Activated naive CD8-positive, alpha-beta T cell treated with anti-CD3 and anti-CD28 coated beads, Interleukin-2, amount 10 ng/mL, durations not matched to agents 7 days and 5 days (primary cell): Measurements from ENCODE around the gene ZRANB3. TPM values are rescaled to one million over a fixed set of nuclear protein-coding genes. Genes with fewer than 3 reads are reported as not detected.
A peak's percentile ranks its signal among the peaks of the same experiment; 100 is the strongest.

ENCODE experiments used
- ATAC-seq: fragments of 150-1000 bp; cut with Tn5 transposase; one replicate; pipeline ENCODE4 v1.10.0; 2021; ENCODE audit warnings: low read depth, moderate library complexity
- POLR2A ChIA-PET: fragments of 350-600 bp; sonication (Branson Sonifier 250); formaldehyde crosslinking; loops from one replicate; lab custom pipeline; 2021; ENCODE audit warnings: antibody characterized with exemption; lab: Charles Lee
- DNase-seq: peaks from one replicate; pipeline ENCODE4 v3.0.0; 2021
- H3K27ac Mint-ChIP-seq: one replicate; pipeline ENCODE4 v1.8.0; 2022; ENCODE audit warnings: mild to moderate bottlenecking, mixed read lengths
- H3K27me3 Mint-ChIP-seq: one replicate; pipeline ENCODE4 v1.8.0; 2022; ENCODE audit warnings: mild to moderate bottlenecking, moderate library complexity, mixed read lengths
- H3K36me3 Mint-ChIP-seq: one replicate; pipeline ENCODE4 v1.8.0; 2021; ENCODE audit warnings: mild to moderate bottlenecking, mixed read lengths
- H3K4me1 Mint-ChIP-seq: one replicate; pipeline ENCODE4 v1.8.0; 2021; ENCODE audit warnings: mixed read lengths
- H3K4me3 Mint-ChIP-seq: one replicate; pipeline ENCODE4 v1.8.0; 2022; ENCODE audit warnings: mild to moderate bottlenecking, moderate library complexity, mixed read lengths
- H3K9me3 Mint-ChIP-seq: one replicate; pipeline ENCODE4 v1.8.0; 2021; ENCODE audit warnings: mixed read lengths
- total RNA-seq, 2 experiments: library from RNA; stranded (reverse); gene quantifications; one replicate each; pipeline ENCODE4 v1.2.3, GENCODE V29; 2021

Gene ZRANB3
- total RNA-seq, 2 experiments from 2014 or later, result 7.0 to 7.9 TPM

DNA sequence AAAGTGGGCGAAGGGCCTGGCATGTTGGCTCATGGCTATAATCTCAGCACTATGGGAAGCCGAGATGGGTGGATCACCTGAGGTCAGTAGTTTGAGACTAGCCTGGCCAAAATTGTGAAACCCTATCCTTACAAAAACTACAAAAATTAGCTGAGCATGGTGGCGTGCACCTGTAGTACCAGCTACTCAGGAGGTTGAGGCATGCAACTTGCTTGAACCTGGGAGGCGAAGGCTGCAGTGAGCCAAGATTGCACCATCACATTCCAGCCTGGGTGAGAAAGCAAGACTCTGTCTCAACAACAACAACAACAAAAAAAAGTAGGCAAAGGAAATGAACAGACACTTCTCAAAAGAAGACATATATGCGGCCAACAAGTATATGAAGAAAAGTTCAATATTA lies 282.4 kb downstream of the ZRANB3 start:
- Mint-ChIP-seq H3K4me3 (no peak overlapping the region), H3K4me1 (peaks cover 8% of the 10 kb centered on the region), H3K27ac (no peak overlapping the region), H3K27me3 (no peaks in the 10 kb centered on the region), H3K9me3 (peaks cover 16% of the 10 kb centered on the region), H3K36me3 (peaks cover 23% of the 10 kb centered on the region)
- no peak for ATAC-seq
- POLR2A ChIA-PET, result no interaction called here
- no peak for DNase-seq

DNA sequence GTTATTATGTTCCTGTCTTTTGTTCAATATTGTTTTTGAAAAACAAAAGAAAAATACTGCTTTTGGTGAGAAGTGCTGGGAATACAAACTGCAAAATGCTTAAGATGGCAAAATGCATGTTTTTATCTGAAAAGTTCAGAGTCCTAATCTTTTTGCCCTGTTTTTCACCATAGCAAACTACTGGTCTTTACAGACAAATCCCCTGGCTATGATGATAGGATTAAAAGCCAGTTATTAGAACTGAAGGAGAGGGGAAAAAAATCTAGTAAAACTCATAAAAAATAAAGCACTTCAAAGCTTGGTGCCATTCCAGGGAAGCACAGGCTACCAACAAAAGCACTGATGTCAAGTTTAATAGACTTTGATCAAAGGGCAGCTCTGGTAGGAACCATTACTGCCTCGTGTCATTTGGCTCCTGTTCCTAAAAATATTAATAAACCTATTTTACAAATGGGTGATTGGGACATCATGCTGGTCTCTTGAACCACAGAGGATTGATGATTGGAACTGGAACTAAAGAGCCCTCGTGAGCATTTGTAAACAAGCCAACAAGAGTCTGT lies 284.2 kb downstream of the ZRANB3 start:
- peaks cover 15% of the 10 kb centered on the region for H3K9me3 Mint-ChIP-seq
- H3K36me3 Mint-ChIP-seq, result peaks cover 21% of the 10 kb centered on the region
- H3K27me3 Mint-ChIP-seq, result no peaks in the 10 kb centered on the region
- H3K4me1 Mint-ChIP-seq, result peaks cover 11% of the 10 kb centered on the region
- DNase-seq (no peak), ATAC-seq (no peak)
- POLR2A ChIA-PET, result no interaction called here
- H3K27ac Mint-ChIP-seq, result no peak overlapping the region
- H3K4me3 Mint-ChIP-seq, result no peak overlapping the region

DNA sequence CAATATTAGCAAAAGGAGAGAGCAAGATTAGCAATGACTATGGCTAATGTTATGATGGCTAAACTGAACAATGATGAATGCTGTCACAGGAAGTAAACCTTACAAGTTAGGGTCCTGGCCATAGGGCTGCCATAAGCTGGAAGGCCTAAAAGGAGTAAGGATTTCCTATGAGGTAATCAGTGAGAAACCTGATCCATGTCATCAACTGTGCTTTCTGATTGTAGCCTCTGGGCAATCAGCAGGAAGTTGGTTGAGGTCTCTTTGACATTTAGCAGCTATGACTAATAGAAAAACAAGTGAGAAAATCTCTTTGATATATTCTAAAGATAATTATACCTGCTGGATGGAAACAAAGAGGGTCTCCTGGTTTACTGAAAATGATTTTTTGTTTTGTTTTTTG lies 285.9 kb downstream of the ZRANB3 start:
- Mint-ChIP-seq H3K9me3 (peaks cover 9% of the 10 kb centered on the region), H3K27me3 (no peaks in the 10 kb centered on the region), H3K36me3 (peaks cover 9% of the 10 kb centered on the region), H3K4me1 (peaks cover 11% of the 10 kb centered on the region), H3K27ac (peak overlapping the region; percentile 61), H3K4me3 (no peak overlapping the region)
- POLR2A ChIA-PET, result no interaction called here
- no peak for DNase-seq
- ATAC-seq, result peak; percentile 94

DNA sequence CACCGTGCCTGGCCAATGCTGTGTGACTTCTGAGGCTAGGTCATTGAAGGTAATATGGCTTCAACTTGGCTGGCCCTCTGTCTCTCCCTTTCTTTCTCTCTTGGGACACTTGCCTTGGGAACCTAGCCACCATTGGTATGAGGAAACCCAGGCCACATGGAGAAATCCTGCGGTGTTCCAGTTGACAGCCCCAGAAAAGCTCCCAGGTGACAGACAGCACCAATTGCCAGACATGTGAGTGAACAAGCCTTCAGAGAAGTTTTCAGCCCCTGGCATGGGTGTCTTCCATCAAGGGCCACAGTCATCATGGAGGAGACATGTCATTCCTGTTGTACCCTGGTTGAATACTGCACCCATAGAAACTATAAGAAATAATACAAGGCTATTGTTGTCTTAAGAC lies 292.4 kb downstream of the ZRANB3 start:
- DNase-seq, result no peak
- peaks cover 4% of the 10 kb centered on the region for H3K4me1 Mint-ChIP-seq
- H3K4me3 Mint-ChIP-seq, result no peak overlapping the region
- H3K27me3 Mint-ChIP-seq, result no peaks in the 10 kb centered on the region
- ATAC-seq, result no peak
- H3K27ac Mint-ChIP-seq, result no peak overlapping the region
- H3K9me3 Mint-ChIP-seq, result no peaks in the 10 kb centered on the region
- POLR2A ChIA-PET, result no interaction called here
- H3K36me3 Mint-ChIP-seq, result no peaks in the 10 kb centered on the region

DNA sequence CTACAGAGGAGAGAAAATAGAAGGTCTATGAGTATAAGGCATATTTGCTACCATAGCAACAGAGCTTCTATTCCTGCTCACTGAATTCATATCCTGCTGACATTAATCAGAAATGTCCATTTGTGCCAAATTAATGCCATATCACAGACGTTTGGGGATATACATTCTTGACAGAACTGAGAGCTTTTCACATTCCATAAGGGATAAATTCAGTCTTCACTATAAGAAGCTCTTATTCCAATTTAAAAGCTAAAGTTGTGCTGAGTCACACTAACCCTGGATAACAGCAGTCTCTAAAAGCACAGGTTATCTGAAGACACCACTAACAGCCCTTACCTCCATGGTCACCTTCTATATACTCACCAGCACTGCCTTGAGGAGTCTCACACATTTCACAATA lies 300.9 kb downstream of the ZRANB3 start:
- Mint-ChIP-seq H3K9me3 (peaks cover 10% of the 10 kb centered on the region), H3K36me3 (peaks cover 15% of the 10 kb centered on the region), H3K27me3 (no peaks in the 10 kb centered on the region), H3K27ac (no peak overlapping the region), H3K4me1 (no peaks in the 10 kb centered on the region), H3K4me3 (no peak overlapping the region)
- DNase-seq, result no peak
- POLR2A ChIA-PET, result no interaction called here
- ATAC-seq, result no peak

DNA sequence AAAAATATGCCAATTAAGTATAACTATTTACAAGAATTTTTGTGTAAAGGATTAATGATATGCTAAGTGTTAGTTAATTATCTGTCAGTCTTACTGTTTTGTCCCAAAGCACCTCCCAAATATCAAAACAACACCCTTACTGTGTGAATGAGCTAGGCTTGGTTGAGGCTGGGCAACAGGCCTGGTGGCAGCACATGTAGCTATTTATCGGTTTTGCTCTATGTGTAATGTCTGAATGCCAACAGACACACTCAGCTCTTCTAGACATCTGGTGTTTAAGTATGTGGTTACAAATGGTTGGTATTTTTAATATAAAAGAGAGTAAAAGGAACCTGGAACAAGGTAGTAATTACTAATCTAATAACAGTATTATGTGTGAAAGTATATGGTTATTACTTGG lies 303.6 kb downstream of the ZRANB3 start:
- Mint-ChIP-seq H3K36me3 (peaks cover 15% of the 10 kb centered on the region), H3K9me3 (peaks cover 5% of the 10 kb centered on the region), H3K27me3 (no peaks in the 10 kb centered on the region), H3K4me1 (no peaks in the 10 kb centered on the region), H3K27ac (no peak overlapping the region), H3K4me3 (no peak overlapping the region)
- ATAC-seq (no peak), DNase-seq (no peak)
- POLR2A ChIA-PET, result no interaction called here

DNA sequence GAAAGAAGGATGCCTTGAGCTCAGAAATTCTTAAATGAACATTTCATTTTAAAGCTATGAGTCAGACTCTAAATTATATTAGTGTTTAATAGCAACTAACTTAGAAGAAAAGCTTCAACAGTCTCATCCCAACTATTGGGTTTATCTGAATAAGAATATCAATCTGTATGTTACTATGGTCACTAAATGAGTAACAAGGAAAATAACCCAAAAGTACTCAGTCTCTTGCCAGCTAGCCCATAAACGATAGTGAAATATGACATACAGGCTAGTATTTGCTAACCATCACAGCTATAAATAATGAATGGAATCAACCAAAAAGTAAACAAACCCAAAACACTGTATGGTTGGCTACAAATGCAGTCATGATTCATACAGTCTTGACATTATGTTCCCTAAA lies 304.1 kb downstream of the ZRANB3 start:
- ATAC-seq (no peak), DNase-seq (no peak)
- Mint-ChIP-seq H3K27ac (no peak overlapping the region), H3K27me3 (no peaks in the 10 kb centered on the region), H3K9me3 (peaks cover 5% of the 10 kb centered on the region), H3K4me3 (no peak overlapping the region), H3K36me3 (peaks cover 15% of the 10 kb centered on the region), H3K4me1 (no peaks in the 10 kb centered on the region)
- POLR2A ChIA-PET, result interaction anchor here (0.6 kb wide), 1 partner anchor 64 kb away, joined by 4 read pairs; no protein-coding TSS in a partner anchor

DNA sequence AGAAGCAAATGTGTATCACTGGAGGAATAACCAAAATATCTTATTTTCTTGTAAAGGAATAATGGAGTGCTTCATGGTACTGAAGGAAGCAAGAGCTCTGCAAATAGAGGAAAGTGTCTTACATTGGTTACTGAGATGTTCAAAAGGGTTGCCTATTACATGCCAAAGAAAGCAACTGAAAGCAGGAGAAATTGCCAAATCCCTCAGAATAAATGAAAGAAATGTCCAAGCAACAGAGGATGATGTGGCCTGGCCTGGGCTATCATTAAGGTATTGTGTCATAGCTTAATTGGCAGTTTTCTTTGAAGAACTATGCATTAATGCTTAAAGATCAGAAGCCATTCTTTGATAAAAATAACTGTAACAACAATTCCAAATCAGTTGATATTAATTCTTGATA lies 305.2 kb downstream of the ZRANB3 start:
- Mint-ChIP-seq H3K27ac (no peak overlapping the region), H3K9me3 (peaks cover 6% of the 10 kb centered on the region)

DNA sequence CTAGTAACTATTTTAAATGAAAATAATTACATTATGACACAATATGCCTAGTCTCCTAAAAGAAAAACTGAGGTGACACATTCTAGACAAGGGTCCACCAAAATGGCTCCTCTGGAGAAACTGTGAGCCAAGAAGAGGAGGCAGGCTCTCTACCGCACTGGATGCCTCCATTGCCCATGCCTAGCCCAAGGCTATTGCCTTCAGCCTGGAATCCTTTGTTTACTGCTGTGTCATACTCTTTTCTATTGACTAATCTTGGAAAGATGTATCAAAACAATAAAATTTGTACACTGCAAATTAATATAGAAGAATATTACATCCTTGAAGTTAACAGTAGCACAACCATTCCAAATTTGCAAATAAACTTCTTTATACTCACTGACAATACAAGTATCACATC lies 311.8 kb downstream of the ZRANB3 start:
- no peaks in the 10 kb centered on the region for H3K27me3 Mint-ChIP-seq
- no peaks in the 10 kb centered on the region for H3K4me1 Mint-ChIP-seq
- POLR2A ChIA-PET, result no interaction called here
- H3K9me3 Mint-ChIP-seq, result peaks cover 1% of the 10 kb centered on the region
- ATAC-seq, result no peak
- DNase-seq, result no peak
- H3K36me3 Mint-ChIP-seq, result peaks cover 5% of the 10 kb centered on the region
- H3K27ac Mint-ChIP-seq, result no peak overlapping the region
- no peak overlapping the region for H3K4me3 Mint-ChIP-seq

More for the DNA sequence above, 305.2 kb downstream of the ZRANB3 start:
- H3K27me3 Mint-ChIP-seq, result no peaks in the 10 kb centered on the region
- ATAC-seq (no peak), DNase-seq (no peak)
- peaks cover 15% of the 10 kb centered on the region for H3K36me3 Mint-ChIP-seq
- no peak overlapping the region for H3K4me3 Mint-ChIP-seq
- POLR2A ChIA-PET, result no interaction called here
- H3K4me1 Mint-ChIP-seq, result no peaks in the 10 kb centered on the region

DNA sequence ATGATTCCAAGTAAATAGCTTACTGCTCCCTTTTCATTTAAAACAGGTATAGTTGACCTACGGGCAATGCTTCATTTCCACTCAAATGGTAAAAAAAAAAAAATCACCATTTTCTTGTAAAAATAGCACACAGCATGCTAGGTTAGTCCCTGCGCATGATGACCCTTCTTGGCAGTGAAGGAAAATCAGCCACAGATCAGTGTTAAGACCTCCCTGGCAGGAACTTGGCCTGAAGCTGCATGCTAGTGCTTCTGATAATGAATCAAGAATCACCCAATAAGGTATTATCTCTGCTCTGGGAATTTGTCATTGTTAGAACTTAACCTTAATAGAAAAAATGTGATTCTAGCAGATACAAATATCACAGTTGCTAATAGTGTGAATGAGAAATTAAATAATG lies 312.6 kb downstream of the ZRANB3 start:
- POLR2A ChIA-PET, result no interaction called here

DNA sequence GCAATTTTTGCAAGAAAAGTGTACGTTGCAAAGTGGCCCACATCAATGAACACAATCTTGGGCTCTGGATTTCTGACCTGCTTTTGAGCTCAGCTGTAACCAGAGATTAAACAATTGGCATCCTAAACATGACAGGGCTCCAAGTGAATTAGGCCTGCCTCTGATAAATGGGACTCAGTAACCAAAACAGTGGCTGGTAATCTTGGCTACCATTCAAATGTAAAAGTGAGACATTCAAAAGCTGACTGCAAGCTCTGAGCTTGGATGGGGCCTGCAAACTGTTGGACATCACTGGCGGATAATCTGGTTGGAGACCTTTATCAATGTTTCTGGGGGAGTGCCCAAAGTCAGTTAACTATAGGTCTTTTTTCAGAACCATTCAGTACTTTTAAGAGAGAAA lies 318.3 kb downstream of the ZRANB3 start:
- no peaks in the 10 kb centered on the region for H3K4me1 Mint-ChIP-seq
- no peak overlapping the region for H3K27ac Mint-ChIP-seq
- peaks cover 7% of the 10 kb centered on the region for H3K36me3 Mint-ChIP-seq
- no peak for ATAC-seq
- POLR2A ChIA-PET, result no interaction called here
- no peak for DNase-seq
- H3K4me3 Mint-ChIP-seq, result no peak overlapping the region
- H3K27me3 Mint-ChIP-seq, result no peaks in the 10 kb centered on the region
- no peaks in the 10 kb centered on the region for H3K9me3 Mint-ChIP-seq

More for the DNA sequence above, 312.6 kb downstream of the ZRANB3 start:
- Mint-ChIP-seq H3K27me3 (no peaks in the 10 kb centered on the region), H3K36me3 (peaks cover 5% of the 10 kb centered on the region), H3K4me3 (no peak overlapping the region), H3K9me3 (peaks cover 1% of the 10 kb centered on the region), H3K27ac (no peak overlapping the region), H3K4me1 (no peaks in the 10 kb centered on the region)
- DNase-seq (no peak), ATAC-seq (no peak)

DNA sequence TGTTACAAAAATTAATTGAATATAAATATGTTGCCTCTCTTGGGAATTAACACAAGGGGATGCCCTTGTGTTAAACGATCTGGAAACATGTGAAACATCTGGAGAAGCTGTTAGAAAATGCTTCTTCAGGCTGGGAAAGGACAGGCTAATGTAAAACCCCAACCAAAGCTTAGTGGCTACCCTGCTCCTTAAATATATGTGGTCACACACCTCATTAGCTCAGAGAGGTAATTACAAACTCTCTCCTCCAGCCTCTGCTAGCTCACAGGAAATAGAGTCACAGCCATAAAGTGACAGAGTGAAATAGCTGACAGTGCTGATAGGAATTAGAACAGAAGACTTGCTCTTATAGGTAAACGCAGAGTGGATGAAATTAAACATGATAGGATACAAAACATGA lies 323.0 kb downstream of the ZRANB3 start:
- peaks cover 8% of the 10 kb centered on the region for H3K36me3 Mint-ChIP-seq
- no peak overlapping the region for H3K4me3 Mint-ChIP-seq
- ATAC-seq, result no peak
- no peak for DNase-seq
- no peak overlapping the region for H3K27ac Mint-ChIP-seq
- no peaks in the 10 kb centered on the region for H3K9me3 Mint-ChIP-seq
- no peaks in the 10 kb centered on the region for H3K27me3 Mint-ChIP-seq
- H3K4me1 Mint-ChIP-seq, result no peaks in the 10 kb centered on the region
- POLR2A ChIA-PET, result no interaction called here

DNA sequence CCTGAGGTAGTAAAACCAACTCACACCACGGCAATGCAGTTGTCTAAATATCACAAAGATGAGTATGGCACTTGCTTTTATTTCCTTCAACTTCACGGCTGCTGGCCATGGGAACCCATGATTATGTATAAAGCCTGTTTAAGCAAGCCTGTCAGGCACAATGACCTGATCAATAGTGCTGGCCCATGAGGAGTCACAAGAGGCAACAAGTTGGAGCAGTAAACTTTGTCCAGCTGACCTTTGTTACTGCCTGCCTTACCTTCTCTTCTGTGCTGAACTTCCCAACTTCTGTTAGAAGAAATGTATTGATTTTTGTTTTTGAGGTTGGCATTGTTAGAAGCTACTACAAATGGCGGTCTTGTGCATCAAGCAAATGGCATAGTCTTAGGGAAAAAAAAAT lies 327.1 kb downstream of the ZRANB3 start:
- no peaks in the 10 kb centered on the region for H3K9me3 Mint-ChIP-seq
- peaks cover 4% of the 10 kb centered on the region for H3K36me3 Mint-ChIP-seq
- H3K4me1 Mint-ChIP-seq, result no peaks in the 10 kb centered on the region
- DNase-seq (no peak), ATAC-seq (no peak)
- H3K27me3 Mint-ChIP-seq, result no peaks in the 10 kb centered on the region
- POLR2A ChIA-PET, result no interaction called here
- H3K4me3 Mint-ChIP-seq, result no peak overlapping the region
- H3K27ac Mint-ChIP-seq, result no peak overlapping the region

DNA sequence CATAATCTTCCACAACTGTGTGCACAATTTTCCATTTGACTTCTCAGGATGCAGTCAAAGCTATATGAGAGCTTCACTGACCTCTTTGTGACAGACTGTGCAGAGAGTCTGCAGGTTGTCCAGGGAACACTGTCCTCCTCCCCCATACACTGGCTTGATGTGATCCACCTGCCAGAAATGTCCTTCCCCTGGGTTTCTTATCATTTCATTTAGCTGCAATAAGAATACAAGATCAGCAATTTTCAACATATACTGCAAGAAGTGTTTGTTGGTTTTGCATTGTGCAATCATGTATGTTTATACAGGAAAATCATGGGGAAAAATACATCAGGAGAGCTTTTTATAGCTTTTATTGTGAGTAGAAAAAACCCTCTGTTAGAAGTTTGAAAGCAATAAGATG lies 328.3 kb downstream of the ZRANB3 start:
- POLR2A ChIA-PET, result no interaction called here
- Mint-ChIP-seq H3K9me3 (no peaks in the 10 kb centered on the region), H3K36me3 (peaks cover 4% of the 10 kb centered on the region), H3K4me3 (no peak overlapping the region), H3K27ac (no peak overlapping the region), H3K27me3 (no peaks in the 10 kb centered on the region), H3K4me1 (no peaks in the 10 kb centered on the region)
- DNase-seq (no peak), ATAC-seq (no peak)

DNA sequence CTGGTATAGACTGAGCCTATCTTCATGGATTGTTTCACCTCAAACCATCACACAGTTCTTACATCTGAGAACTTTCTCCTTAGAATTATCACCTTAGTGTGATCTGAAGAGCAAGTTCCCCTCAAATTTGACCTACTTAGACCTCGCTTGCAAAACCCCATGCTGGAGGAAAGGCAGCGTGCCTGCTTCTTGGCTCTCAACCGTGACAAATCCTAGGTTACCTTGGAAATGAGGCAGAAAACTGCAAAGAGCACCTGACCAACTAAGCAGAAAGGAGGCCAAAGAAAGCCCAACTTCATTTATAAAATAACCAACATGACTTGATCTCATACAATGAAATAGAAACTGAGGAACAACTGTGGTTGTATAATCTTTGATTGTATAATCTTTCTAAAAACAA lies 332.5 kb downstream of the ZRANB3 start:
- peaks cover 2% of the 10 kb centered on the region for H3K9me3 Mint-ChIP-seq
- POLR2A ChIA-PET, result no interaction called here
- no peak for DNase-seq
- no peak overlapping the region for H3K27ac Mint-ChIP-seq
- no peaks in the 10 kb centered on the region for H3K4me1 Mint-ChIP-seq
- no peaks in the 10 kb centered on the region for H3K27me3 Mint-ChIP-seq
- peaks cover 1% of the 10 kb centered on the region for H3K36me3 Mint-ChIP-seq
- H3K4me3 Mint-ChIP-seq, result no peak overlapping the region
- ATAC-seq, result no peak
